Keratinocyte (primary cell): ENCODE measurements around the gene SPDYC.

ENCODE experiments used
- CTCF ChIP-seq, 3 experiments: IDR thresholded peaks in 1 of 3; conservative IDR thresholded peaks in 1 of 3; optimal IDR thresholded peaks in 1 of 3; 2 replicates in 2 of 3; 3 replicates in 1 of 3; pipeline versions ENCODE3 to v1.5.1; 2011; ENCODE audit warnings: low read length in 3 of 3, mild to moderate bottlenecking in 3 of 3, moderate library complexity in 2 of 3, control low read depth in 1 of 3, inconsistent platforms in 1 of 3; ENCODE audit not compliant: insufficient read depth in 2 of 3; ENCODE audit errors: extremely low read depth in 1 of 3
- EZH2 ChIP-seq: IDR thresholded peaks from one replicate; pipeline ENCODE4 v1.6.1; 2012; ENCODE audit warnings: inconsistent platforms, mild to moderate bottlenecking, low read length, moderate library complexity

DNA sequence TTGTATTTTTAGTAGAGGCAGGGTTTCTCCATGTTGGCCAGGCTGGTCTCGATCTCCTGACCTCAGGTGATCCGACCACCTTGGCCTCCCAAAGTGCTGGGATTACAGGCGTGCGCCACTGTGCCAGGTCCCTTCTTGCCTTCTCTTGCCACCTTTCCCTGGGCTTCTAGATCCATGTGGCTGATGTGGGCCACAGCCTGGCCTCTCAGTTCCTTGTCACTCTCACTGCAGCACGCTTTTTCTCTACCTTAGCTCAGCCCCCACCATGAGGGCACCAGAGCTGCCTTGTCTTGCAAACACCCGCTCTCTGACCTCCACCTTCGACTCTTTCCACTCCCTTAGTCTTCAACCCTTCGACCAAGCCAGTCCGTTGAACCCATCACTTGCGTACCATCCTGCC, 19.2 kb downstream of the SPDYC start:
- TF ChIP-seq CTCF (optimal IDR thresholded peaks at IDR 0.05 in 1 of 3, IDR thresholded peaks at IDR 0.05 in 1 of 3, conservative IDR thresholded peaks at IDR 0.05 in 1 of 3; ENCODE audit: extremely low read depth in 1 of 3, insufficient read depth in 2 of 3, low read length in 3 of 3) (no peak), EZH2 (no peak)
